ENCODE data around the gene DNAJB2.
"Not testable (repeated sequence)": the region's sequence is repeated elsewhere in the genome, so short reads cannot be mapped to it uniquely, and the experiment has no call there.

DNAJB2 gene

DNA sequence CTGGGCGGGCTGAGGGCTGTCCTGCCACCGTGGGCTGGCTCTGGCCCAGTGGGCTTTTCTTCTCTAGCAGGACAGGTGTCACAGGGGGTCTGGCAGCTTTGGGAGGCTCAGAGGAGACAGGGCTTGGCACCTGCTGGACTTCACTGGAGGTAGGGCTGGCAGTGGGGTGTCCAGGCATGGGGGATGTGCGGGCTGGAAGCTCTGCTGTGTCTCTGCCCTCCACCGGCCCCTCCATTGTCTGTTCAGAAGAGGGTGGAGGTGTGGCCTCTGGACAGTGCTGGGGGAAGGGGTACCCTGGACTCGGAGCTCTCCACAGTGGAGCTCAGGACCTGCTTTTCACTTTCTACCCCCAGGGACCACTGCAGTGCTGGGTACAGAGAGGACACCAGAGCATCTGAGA lies 20.9 kb downstream of the DNAJB2 start:
- DNase-seq (ENCODE audit: low read depth) = no peak

DNA sequence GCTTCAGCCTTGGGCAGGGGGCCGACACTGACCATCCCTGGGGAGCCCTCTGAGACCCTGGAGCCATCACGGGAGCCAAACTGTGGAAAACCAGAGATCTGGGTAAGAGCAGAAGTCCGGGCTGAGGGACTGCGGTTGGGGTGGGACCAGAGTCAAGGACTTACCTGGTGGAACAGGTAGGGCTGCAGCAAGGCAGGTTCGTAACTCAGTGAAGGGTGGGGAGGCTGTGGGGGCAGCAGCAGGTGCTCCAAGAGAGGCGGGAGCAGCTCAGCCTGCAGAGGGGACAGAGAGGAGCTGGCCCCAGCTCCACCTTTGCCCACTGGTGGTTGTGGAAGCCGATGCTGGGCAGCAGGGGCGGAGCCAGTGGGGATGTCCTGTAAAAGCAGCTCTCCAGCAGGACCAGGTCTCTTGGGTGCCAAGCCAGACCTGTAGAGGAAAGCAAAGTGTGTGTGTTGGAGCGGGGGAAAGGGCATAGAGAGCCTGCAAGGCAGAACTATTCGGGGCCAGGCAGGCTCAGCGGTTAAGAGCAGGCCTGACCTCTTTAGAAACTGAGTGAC lies 23.3 kb downstream of the DNAJB2 start:
- no peak for DNase-seq (ENCODE audit: low read depth)

- no peak for DNase-seq (ENCODE audit: low read depth)
Measured at GRCh38 chr2:219304223-219304622, 25.1 kb downstream of the DNAJB2 start.

- no peak for DNase-seq (ENCODE audit: low read depth)
Measured at GRCh38 chr2:219306047-219306446, 26.9 kb downstream of the DNAJB2 start.

DNA sequence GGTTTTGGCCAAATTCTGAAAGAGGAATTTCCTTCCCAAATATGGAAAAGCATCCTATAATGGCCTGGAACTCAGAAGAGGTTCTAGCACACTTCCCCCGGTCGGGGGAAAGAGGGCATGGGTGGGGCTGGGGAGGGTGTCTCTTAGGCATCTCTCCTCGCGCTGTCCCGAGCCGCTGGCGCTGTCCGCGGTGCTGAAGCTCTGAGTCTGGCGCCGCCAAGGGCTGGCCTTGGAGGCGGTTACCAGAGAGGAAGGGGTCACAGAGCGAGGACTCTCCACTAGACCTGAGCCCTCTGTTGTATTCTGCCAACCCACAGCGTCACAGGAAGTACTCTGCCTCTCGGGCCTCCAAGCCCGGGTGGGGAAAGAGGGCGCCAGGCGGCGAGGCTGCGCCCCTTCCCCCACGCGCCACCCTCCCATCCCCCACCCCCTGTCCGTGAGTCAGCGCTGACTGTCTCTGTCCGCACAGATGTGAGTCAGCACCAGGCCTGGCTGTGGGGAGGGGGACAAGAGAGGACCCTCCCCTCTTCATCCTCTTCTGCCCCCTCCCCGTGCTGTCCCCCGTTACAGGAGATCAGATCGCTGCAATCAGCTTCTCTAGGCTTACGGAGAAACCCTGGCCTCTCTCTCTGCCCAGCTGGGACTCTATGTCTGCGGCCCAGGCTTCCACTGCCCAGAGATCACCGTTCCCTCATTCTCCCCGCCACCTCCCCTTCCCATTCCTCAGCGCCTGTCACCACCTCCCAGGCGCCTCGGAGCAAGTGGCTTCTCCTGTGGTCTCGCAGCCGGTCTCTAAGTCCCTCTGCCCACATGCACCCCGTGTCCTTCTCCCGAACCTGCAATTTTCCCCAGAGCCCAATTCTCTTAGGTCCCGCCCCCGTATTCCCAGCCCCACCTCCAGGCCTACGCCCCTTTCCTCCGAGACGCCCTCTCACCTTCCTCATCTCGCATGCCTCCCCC lies 29.3 kb downstream of the DNAJB2 start:
- peak; percentile 49 for DNase-seq (ENCODE audit: low read depth)

GRCh38 chr2:219309278-219309677 lies 30.1 kb downstream of the DNAJB2 start, which contains the start of gene PTPRN:
Gene PTPRN, minus strand, starts transcription at chr2:219309401. Its CDS starts 69 bp downstream, at chr2:219309332.
- DNase-seq (ENCODE audit: low read depth) = no peak

GRCh38 chr2:219312683-219313263 lies 33.6 kb downstream of the DNAJB2 start:
- DNase-seq (ENCODE audit: low read depth) = not testable (repeated sequence)

GRCh38 chr2:219314804-219315468 lies 35.8 kb downstream of the DNAJB2 start:
- no peak for DNase-seq (ENCODE audit: low read depth)

- DNase-seq (ENCODE audit: low read depth) = no peak
Measured at GRCh38 chr2:219323434-219323833, 44.3 kb downstream of the DNAJB2 start.

GRCh38 chr2:219325136-219325535 lies 46.0 kb downstream of the DNAJB2 start:
- DNase-seq (ENCODE audit: low read depth) = no peak

DNA sequence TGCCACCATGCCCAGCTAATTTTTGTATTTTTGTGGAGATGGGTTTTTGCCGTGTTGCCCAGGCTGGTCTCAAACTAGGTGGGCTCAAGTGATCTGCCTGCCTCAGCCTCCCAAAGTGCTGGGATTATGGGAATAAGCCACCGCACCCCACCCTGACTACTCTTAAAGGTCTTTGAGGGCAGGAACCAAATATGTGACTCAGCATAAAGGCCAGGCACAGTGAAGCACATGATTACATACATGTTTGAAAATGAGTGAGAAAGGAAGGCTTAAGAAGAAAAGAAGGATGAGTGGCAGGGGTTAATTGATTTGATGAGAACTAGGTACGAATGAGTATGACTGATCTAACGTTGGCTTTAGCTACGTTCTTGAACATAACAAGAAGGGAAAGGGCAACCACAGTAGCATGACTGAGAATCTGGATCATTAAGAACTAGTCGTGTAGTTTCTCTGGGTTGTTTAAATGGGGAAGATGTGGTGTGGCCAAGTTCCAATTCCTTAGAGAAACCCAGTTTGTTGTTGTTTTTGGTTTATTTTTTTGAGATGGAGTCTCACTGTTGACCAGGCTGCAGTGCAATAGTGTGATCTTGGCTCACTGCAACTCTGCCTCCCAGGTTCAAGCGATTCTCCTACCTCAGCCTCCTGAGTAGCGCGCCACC lies 46.6 kb downstream of the DNAJB2 start:
- DNase-seq (ENCODE audit: low read depth) = no peak

- no peak for DNase-seq (ENCODE audit: low read depth)
Measured at GRCh38 chr2:219327719-219328118, 48.6 kb downstream of the DNAJB2 start.

DNA sequence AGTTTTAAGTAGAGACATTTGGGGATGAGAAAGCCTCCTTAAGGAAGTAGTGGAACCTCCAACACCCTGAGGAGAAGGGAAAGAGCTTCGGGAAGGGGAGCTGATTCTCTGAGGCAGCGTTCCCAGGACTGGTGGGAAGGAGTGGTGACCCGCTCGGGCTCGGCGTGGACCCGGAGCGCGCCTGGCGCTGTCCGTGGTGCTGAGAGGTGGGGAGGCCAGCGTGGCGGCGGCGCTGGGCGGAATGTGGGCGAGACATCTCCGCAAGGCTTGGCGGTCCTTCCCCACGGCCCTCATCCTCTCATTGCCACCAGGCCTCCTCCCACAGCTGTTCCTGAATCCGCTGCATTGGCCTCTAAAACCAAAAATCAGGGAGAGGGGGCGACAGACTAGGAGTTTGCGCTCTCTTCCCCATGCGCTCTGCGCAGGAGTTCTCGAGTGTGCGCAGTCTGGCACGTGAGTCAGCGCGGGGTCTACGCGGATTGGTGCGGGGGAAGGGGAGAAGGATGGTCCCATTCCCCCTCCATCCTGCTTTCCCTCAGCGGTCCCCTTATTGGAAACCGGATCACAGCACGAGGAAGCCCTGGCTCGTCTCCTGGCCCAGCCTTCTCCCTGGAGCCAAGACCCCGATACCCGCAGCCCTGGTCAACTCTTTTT lies 52.5 kb downstream of the DNAJB2 start:
- no peak for DNase-seq (ENCODE audit: low read depth)

DNA sequence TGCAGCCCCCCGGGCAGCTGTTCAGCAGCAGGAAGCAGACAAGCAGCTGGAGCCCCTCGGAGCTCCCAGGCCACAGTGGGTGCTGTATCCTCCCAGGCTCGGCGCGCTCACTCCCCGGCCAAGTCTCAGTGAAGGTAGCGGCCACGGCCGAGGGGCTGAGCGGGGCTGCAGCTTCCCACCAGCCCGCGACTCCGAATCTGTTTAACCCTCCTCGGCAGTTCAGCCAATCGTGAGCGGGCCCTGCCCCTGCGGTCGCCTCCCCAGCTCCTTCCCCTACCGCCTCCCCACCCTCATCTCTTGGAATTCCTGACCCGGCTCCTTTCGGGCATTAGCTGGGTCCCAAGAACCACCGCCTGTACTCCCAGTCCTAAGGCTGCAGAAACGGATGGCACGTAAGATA lies 53.4 kb downstream of the DNAJB2 start, which contains the start of gene RESP18:
Gene RESP18, minus strand, starts transcription at position 203 of the 400 bp plus-strand sequence.
- no peak for DNase-seq (ENCODE audit: low read depth)

DNA sequence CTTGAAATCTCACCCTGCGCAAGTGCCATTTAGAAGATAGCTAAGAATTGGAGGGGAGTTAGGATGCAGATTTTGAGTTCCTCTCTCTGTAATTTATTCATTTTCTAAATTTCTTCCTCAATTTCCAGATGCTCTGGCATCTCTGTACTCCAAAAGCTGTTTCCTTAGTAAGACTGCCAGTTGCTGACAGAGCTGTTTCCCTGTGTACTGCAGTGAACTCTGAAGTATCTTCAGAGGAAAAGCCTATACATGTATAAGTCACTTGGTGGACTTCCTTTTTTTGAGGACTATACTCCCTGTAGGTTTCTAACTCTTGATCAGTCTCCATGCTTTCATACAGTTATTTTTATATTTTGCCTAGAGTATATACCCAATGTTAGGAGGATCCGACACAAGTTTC lies 54.9 kb downstream of the DNAJB2 start:
- no peak for DNase-seq (ENCODE audit: low read depth)

- no peak for DNase-seq (ENCODE audit: low read depth)
Measured at GRCh38 chr2:219335373-219335786, 56.2 kb downstream of the DNAJB2 start.

Measured in T follicular helper cell (primary cell).